HepG2 (cell line): ENCODE data around the gene FXYD1. TPM values are rescaled to one million over a fixed set of nuclear protein-coding genes. Genes with fewer than 3 reads are reported as not detected.

ENCODE experiments used
- FLYWCH1 ChIP-seq: sonication (generic); formaldehyde crosslinking; IDR thresholded peaks from 2 replicates; pipeline ENCODE4 v1.8.1; 2023; ENCODE audit warnings: mild to moderate bottlenecking, missing genetic modification reagents
- GRHL1 ChIP-seq: sonication (generic); formaldehyde crosslinking; conservative IDR thresholded peaks from 2 replicates; pipeline ENCODE4 v1.8.0; 2022; ENCODE audit warnings: missing genetic modification reagents
- GTF3A ChIP-seq: sonication (generic); formaldehyde crosslinking; conservative IDR thresholded peaks from 2 replicates; pipeline ENCODE4 v1.4.0; 2020; ENCODE audit warnings: mild to moderate bottlenecking, missing genetic modification reagents
- IRX3 ChIP-seq: sonication (generic); formaldehyde crosslinking; IDR thresholded peaks from 2 replicates; pipeline ENCODE4 v1.8.1; 2023; ENCODE audit warnings: mild to moderate bottlenecking, low read depth, missing genetic modification reagents, borderline replicate concordance
- NR0B2 ChIP-seq: sonication (generic); formaldehyde crosslinking; IDR thresholded peaks from 2 replicates; pipeline ENCODE4 v1.4.0; 2020; ENCODE audit warnings: mild to moderate bottlenecking, missing genetic modification reagents
- NRL ChIP-seq: sonication (generic); formaldehyde crosslinking; IDR thresholded peaks from 2 replicates; pipeline ENCODE4 v1.5.0; 2020; ENCODE audit warnings: missing genetic modification reagents, mild to moderate bottlenecking, moderate library complexity, borderline replicate concordance
- RARA ChIP-seq: IDR thresholded peaks from 2 replicates; pipeline ENCODE4 v1.6.1; 2016; ENCODE audit warnings: missing genetic modification reagents, missing compliant biosample characterization
- REXO4 ChIP-seq: sonication (generic); formaldehyde crosslinking; IDR thresholded peaks from 2 replicates; pipeline ENCODE4 v1.8.0; 2022; ENCODE audit warnings: missing genetic modification reagents, mild to moderate bottlenecking, borderline replicate concordance
- TEAD3 ChIP-seq: optimal IDR thresholded peaks from 2 replicates; pipeline ENCODE3; 2016; ENCODE audit warnings: borderline replicate concordance
- TSC22D2 ChIP-seq: sonication (generic); formaldehyde crosslinking; IDR thresholded peaks from 2 replicates; pipeline ENCODE4 v1.5.1; 2020; ENCODE audit warnings: missing genetic modification reagents, mild to moderate bottlenecking, borderline replicate concordance
- ZNF281 ChIP-seq: sonication (generic); formaldehyde crosslinking; IDR thresholded peaks from 2 replicates; pipeline ENCODE4 v1.4.0; 2020; ENCODE audit warnings: missing genetic modification reagents, borderline replicate concordance
- ZNF318 ChIP-seq: sonication (generic); formaldehyde crosslinking; IDR thresholded peaks from 2 replicates; pipeline ENCODE4 v1.4.0; 2020; ENCODE audit warnings: mild to moderate bottlenecking, missing genetic modification reagents
- ZNF326 ChIP-seq: sonication (generic); formaldehyde crosslinking; IDR thresholded peaks from 2 replicates; pipeline ENCODE4 v1.4.0; 2020; ENCODE audit warnings: missing genetic modification reagents, borderline replicate concordance
- ZNF335 ChIP-seq: sonication (generic); formaldehyde crosslinking; IDR thresholded peaks from 2 replicates; pipeline ENCODE4 v1.4.0; 2020; ENCODE audit warnings: missing genetic modification reagents
- ZNF460 ChIP-seq: sonication (generic); formaldehyde crosslinking; IDR thresholded peaks from 2 replicates; pipeline ENCODE4 v1.5.1; 2020; ENCODE audit warnings: missing genetic modification reagents, mild to moderate bottlenecking, borderline replicate concordance
- ZNF737 ChIP-seq: sonication (generic); formaldehyde crosslinking; IDR thresholded peaks from 2 replicates; pipeline ENCODE4 v1.5.0; 2020; ENCODE audit warnings: missing genetic modification reagents, mild to moderate bottlenecking, borderline replicate concordance
- polyA plus RNA-seq, 8 experiments: library from polyadenylated mRNA; depleted of rRNA in 3 of 8; stranded (reverse) in 7 of 8; unstranded in 1 of 8; fragments of >200 nt; fragmentation: Illumina TruSeq in 4 of 8; extraction: Trizol in 4 of 8; gene quantifications; 2 replicates each; pipeline versions ENCODE4 v1.2.1 to v1.2.3, GENCODE V29; 2011 to 2016; ENCODE audit warnings: low read depth in 4 of 8, missing spikeins in 1 of 8, mixed read lengths in 1 of 8; ENCODE audit not compliant: insufficient read depth in 1 of 8
- total RNA-seq, 5 experiments: library from RNA; depleted of rRNA; stranded (reverse); fragments of >200 nt; fragmentation: Illumina TruSeq; extraction: Trizol; gene quantifications; 2 replicates each; pipeline ENCODE4 v1.2.3, GENCODE V29; 2016; ENCODE audit warnings: low read depth in 1 of 5

FXYD1 gene
- total and polyA plus RNA-seq, 2 of the 13 experiments (the other 11 are each of a cell fraction or from before 2014, with no cell fraction given), result 31.2 TPM; not detected in 1

GRCh38 chr19:35107545-35107944, 31.1 kb upstream of the FXYD1 start (continued):
- TF ChIP-seq ZNF326 (CRISPR knock-in tag) (no peak), ZNF335 (no peak), REXO4 (no peak), ZNF281 (peak; percentile 59; the same call in 1 of the 2 replicates), ZNF318 (CRISPR knock-in tag) (no peak), ZNF460 (CRISPR knock-in tag) (no peak), RARA (CRISPR knock-in tag) (peak; percentile 49), NRL (no peak), TEAD3 (peak; percentile 54), NR0B2 (CRISPR knock-in tag) (no peak), GTF3A (CRISPR knock-in tag) (no peak), IRX3 (CRISPR knock-in tag) (no peak), TSC22D2 (no peak), FLYWCH1 (CRISPR knock-in tag) (no peak), GRHL1 (CRISPR knock-in tag) (no peak), ZNF737 (CRISPR knock-in tag) (no peak)
